Renal cortical epithelial cell (primary cell): ENCODE measurements around the gene PITPNM3. TPM values are rescaled to one million over a fixed set of nuclear protein-coding genes. Genes with fewer than 3 reads are reported as not detected.
"Not testable (repeated sequence)": the region's sequence is repeated elsewhere in the genome, so short reads cannot be mapped to it uniquely, and the experiment has no call there.

ENCODE experiments used
- DNase-seq: peaks from one replicate; pipeline ENCODE4 v3.0.0-alpha.2; 2011; ENCODE audit warnings: low read depth
- total RNA-seq: library from RNA; depleted of rRNA; stranded (reverse); fragments of >200 nt; gene quantifications from 2 replicates; pipeline ENCODE4 v1.2.3, GENCODE V29; 2014

Gene PITPNM3
- total RNA-seq: 2.3 and 3.1 TPM in 2 replicates

- DNase-seq: no peak
These were observed at the start of gene PITPNM3 for GRCh38 chr17:6556121-6557039. Gene PITPNM3 (minus strand): TSS chr17:6556555. CDS start chr17:6556406, 149 bp downstream.

DNA sequence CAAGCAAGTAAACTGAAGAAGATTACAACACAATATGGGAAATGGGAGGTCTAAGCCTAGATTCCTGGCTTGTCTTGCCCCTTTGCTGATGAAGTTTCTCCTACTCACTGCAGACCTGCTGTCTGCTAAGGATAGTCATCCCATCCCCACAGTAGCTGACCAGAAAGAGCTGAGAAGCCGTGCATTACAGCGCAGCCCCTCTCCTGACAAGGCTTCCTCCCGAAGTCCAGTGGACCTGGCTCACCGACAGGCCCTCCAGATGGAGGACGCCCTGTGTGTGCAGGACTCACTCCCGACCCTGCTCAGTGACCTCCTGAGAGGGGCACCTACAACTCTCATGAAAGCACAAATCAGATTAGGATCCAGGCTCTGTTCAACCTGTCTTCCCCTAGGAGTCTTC lies 48.8 kb upstream of the PITPNM3 start:
- DNase-seq: no peak

DNA sequence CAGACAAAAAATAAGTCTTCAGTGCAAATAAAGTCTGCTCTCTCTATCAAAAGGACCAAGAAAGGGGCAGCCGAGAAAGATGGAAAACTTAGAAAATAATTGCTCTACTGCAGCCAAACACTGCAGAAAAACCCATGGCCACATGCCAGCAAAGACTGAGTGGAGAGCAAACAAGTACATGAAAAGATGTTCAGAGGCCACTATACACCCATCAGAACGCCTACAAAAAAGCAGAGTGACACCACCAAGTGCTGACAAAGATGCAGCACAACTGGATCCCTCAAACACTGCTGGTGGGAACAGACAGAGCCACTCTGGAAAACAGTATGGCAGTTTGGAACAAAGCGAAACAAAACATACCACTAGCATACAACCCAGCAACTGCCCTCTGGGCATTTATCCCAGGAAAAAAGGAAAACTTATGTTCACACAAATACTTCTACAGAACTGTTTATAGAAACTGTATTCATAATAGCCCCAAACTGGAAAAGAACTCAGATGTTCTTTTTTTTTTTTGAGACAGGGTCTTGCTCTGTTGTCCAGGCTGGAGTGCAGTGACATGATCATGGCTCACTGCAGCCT lies 47.5 kb upstream of the PITPNM3 start:
- no peak for DNase-seq

GRCh38 chr17:6602141-6602540 lies 45.8 kb upstream of the PITPNM3 start:
- DNase-seq: no peak

DNA sequence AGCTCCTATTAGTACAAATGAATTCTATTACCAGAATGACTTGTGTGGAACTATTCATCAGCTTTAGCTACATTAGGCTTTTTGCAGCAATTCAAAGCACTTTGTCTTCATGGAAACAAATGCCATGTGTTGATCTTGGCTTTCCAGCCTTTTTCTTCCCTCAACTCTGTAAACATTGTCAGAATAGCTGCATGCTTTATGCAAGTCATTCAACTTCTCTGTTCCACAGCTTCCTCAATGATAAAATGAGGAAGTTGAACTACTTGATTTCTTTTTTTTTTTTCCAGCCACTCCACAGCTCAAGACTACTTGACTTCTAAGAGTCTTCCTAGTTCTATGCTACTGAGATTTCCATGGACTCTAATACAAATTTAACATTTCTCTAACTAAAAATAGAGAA lies 43.0 kb upstream of the PITPNM3 start:
- peak; percentile 36 for DNase-seq

DNA sequence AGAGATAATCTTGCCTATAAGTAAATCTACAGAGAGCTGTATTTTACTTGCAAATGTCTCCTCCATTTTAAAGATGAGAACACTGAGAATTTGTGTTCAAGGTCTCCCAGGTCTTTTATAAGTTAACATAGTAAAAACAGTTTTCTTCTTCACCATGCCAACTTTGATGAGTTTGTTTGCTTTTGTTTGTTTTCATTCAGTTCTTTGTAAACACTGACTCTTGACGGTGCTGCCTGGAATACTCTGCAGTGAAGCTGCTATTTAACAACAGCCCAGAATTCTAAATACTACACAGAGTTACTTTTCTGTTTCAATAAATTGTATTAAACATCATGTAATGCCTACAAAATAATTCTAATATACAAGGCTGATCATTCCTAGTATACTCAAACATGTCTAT lies 41.4 kb upstream of the PITPNM3 start:
- no peak for DNase-seq

GRCh38 chr17:6596941-6597340 lies 40.6 kb upstream of the PITPNM3 start:
- no peak for DNase-seq

DNA sequence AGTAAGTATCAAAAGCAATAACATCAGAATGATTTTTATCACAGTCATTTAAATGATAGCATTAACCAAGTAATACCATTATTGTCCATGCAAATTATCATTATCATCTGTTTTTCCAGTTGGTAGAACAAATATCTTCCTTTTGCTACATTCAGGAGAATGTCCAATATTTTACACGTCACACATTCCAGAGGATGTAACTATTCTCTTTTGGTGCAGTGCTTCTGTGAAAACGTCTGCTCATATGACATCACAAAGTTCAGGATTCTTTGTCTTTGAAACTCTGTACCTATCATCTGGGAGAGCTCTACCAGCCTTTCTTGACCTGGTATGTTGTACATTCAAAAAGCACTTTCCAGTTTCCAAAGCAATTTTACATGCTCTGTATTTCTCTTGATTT lies 40.2 kb upstream of the PITPNM3 start:
- no peak for DNase-seq

GRCh38 chr17:6596081-6596480 lies 39.7 kb upstream of the PITPNM3 start:
- DNase-seq: no peak

DNA sequence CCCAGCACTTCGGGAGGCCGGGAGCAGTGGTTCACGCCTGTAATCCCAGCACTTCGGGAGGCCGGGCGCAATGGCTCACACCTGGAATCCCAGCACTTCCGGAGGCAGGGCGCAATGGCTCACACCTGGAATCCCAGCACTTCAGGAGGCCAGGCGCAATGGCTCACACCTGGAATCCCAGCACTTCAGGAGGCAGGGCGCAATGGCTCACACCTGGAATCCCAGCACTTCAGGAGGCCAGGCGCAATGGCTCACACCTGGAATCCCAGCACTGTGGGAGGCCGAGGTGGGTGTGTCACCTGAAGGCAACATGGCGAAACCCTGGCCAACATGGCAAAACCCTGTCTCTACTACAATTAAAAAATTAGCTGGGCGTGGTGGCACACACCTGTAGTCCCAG lies 37.0 kb upstream of the PITPNM3 start:
- DNase-seq: not testable (repeated sequence)

- peak; percentile 97 for DNase-seq
These were observed 35.8 kb upstream of the PITPNM3 start for GRCh38 chr17:6592173-6592572.

DNA sequence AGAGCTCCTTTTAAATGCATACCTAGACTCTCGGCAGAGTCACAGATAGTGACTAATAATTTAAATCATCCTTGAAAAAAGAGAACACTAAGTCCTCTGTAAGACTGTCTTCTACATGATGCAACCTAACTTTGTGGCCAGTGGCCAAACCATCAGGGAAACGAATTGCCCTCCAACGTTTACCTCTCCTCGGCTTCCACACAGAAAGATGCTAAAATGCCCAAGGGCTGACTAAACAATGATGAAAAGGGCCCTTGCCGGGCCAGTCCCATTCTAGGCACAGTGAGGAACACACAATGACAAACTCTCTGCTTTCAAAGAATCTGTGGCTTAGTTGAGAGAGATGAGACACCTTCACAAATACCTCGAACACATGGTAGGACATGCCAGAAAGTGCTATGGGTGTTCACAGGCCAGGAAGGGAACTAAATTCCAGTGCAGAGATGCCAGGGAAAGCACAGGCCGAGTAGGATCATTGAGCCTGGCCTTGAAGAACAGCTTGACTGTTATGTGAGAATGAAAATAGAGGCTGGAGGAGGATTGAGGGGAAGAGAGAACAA lies 35.3 kb upstream of the PITPNM3 start:
- peak; percentile 93 for DNase-seq

GRCh38 chr17:6589266-6589946 lies 33.1 kb upstream of the PITPNM3 start:
- no peak for DNase-seq

DNA sequence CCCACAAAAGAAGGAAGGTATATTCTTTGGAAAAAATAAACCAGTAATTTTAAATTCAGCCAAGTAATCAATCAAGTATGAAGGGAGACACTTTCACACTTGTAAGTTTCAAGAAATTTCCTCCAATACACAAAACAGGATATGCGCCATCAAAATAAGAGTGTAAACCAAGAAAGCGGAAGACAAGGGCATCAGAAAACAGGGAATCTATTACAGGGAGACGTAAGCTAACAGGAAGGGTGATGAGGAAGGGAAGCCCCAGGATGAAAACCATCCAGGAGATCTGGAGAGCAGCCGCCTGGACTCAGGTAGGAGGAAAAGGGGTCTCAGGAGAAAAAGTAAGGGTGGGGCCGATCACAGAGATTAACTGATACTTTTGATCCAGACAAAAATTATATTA lies 31.8 kb upstream of the PITPNM3 start:
- no peak for DNase-seq

- DNase-seq: no peak
These were observed 31.0 kb upstream of the PITPNM3 start for GRCh38 chr17:6587310-6587709.

DNA sequence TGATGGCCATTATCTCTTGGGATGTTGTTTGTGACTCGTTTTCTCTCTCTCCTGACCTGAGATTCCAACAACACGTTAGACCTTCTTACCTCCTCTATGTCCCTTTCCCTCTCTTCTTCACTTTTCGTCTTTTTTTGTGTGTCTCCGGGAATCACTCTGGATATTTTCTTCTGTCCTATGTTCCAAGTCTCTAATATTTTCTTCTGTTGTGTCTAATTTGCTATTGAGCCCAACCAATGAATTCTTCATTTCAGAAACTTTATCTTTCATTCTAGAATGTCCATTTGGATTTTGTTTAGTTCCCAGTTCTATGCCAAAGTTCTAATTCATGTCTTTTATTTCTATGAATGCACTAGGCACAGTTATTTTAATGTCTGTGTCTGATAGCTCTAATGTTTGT lies 27.1 kb upstream of the PITPNM3 start:
- no peak for DNase-seq

DNA sequence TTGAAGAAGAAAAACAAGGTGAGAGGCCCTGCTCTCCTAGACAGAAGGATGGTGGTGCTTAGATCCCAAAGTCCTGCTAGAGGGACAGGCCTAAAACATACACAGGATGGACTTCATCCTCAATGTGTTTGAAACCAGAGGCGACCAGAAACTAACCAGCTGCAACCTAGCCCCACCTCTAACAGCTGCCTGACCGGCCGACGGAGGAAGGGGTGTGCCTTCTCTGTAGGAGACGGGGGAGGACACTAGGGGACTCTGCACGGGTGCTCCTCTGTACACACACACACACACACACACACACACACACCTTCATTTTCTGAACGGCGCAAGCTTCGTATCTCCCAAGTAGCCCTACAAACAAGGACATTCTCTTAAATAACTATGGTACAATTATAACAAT lies 24.3 kb upstream of the PITPNM3 start:
- DNase-seq: no peak

DNA sequence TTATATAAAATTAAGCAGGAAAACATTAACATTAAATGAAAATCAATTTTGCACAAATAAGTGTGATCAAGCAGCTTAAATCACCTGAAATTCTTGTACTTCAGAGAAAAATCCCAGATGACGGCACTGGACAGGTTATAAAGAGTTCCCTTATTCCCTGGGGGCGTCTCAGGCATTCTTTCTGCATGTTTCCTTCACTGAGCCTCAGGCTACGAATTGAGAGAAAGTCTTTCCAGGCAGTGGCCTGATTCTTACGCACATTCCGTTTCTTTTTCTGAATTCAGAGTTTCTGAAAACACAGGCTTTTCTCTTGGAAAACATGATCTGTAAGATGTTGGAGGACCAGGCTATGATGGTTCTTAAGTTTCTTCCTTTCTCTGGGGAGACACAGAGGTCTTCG lies 22.1 kb upstream of the PITPNM3 start:
- peak; percentile 15 for DNase-seq

- DNase-seq: no peak
These were observed 21.4 kb upstream of the PITPNM3 start for GRCh38 chr17:6577686-6578263.

GRCh38 chr17:6576038-6576785 lies 19.9 kb upstream of the PITPNM3 start:
- DNase-seq: no peak

DNA sequence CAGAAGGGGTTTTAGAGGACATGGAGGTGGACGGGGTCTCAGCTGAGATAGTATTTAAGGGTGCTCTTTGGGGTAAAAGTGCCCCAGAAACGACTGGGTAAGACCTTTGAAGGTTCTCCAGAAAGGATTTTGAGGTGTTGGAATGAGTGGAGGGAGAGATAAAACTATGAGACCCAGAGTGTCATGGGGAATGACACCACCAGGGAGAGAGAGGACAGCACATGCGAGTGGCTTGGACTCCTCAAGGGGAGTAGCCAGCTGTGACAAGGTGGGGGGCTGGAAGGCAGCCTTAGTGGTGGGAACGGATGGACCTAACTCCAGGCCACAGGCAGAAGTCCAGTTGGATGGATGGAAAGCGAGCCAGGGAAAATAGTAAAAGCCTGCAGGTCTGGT lies 19.2 kb upstream of the PITPNM3 start:
- DNase-seq: no peak
